Measurements from ENCODE around the gene NETO2.

The NETO2 gene

GRCh38 chr16:47049901-47050583, 93.7 kb downstream of the NETO2 start:
- no peak overlapping the region for H2AK5ac ChIP-seq (ENCODE audit: low read length, severe bottlenecking)
- 92% methylated on average over 10 of the region's 12 CpGs for WGBS
- no peak overlapping the region for H2BK120ac ChIP-seq (ENCODE audit: low read depth, low read length)

GRCh38 chr16:47047524-47048203, 96.1 kb downstream of the NETO2 start:
- no peak overlapping the region for H4K8ac ChIP-seq (ENCODE audit: low read length)
- H3K79me1 ChIP-seq (replicated peaks; ENCODE audit: low read length, poor library complexity, severe bottlenecking) = no peaks in the 10 kb centered on the region
- no peaks in the 10 kb centered on the region for H3K9me3 ChIP-seq (ENCODE audit: control insufficient read depth, low read length)
- no peak overlapping the region for H3K9ac ChIP-seq (ENCODE audit: low read length)
- H2BK12ac ChIP-seq (ENCODE audit: low read length in 2 of 2) = no peak overlapping the region
- H2BK5ac ChIP-seq (ENCODE audit: low read depth, low read length, poor library complexity, severe bottlenecking) = no peak overlapping the region
- 62% methylated on average over 4 of the region's 5 CpGs for WGBS
- H2BK120ac ChIP-seq (ENCODE audit: low read depth, low read length) = no peak overlapping the region
- H3K27ac ChIP-seq (ENCODE audit: low read length, poor library complexity, severe bottlenecking) = no peak overlapping the region
- H3K27me3 ChIP-seq (ENCODE audit: control insufficient read depth in 1 of 2, insufficient read depth in 1 of 2, low read length in 2 of 2) = peaks cover 17 to 22% of the 10 kb centered on the region in 2 experiments
- no peak overlapping the region for H3K4ac ChIP-seq (ENCODE audit: low read depth in 1 of 2, low read length in 2 of 2)
- no peak overlapping the region for H2BK15ac ChIP-seq (ENCODE audit: low read depth, poor library complexity, severe bottlenecking)
- H2AFZ ChIP-seq (ENCODE audit: low read depth, low read length) = no peak overlapping the region
- no peak overlapping the region for H3K4me3 ChIP-seq (ENCODE audit: insufficient read depth in 1 of 2, low read depth in 1 of 2, low read length in 2 of 2)
- no peak overlapping the region for H2AK5ac ChIP-seq (ENCODE audit: low read length, severe bottlenecking)
- H4K91ac ChIP-seq (ENCODE audit: low read length) = no peak overlapping the region
- peaks cover 1% of the 10 kb centered on the region for H3K4me1 ChIP-seq (ENCODE audit: control insufficient read depth, insufficient read depth, low read depth, low read length)
- H3K36me3 ChIP-seq (ENCODE audit: control insufficient read depth in 1 of 2, insufficient read depth in 2 of 2, low read depth in 1 of 2, low read length in 2 of 2) = no peaks in the 10 kb centered on the region
- no peak for DNase-seq
- H3K18ac ChIP-seq (ENCODE audit: low read depth in 1 of 2, low read length in 2 of 2) = no peak overlapping the region
- H3K23ac ChIP-seq (ENCODE audit: low read length in 2 of 2) = no peak overlapping the region
- H3K14ac ChIP-seq (ENCODE audit: low read length in 2 of 2) = no peak overlapping the region
- no peak overlapping the region for H3K4me2 ChIP-seq (ENCODE audit: low read length, poor library complexity, severe bottlenecking)

More at GRCh38 chr16:47049901-47050583, 93.7 kb downstream of the NETO2 start:
- H3K4me3 ChIP-seq (ENCODE audit: insufficient read depth in 1 of 2, low read depth in 1 of 2, low read length in 2 of 2) = no peak overlapping the region
- no peak overlapping the region for H2BK5ac ChIP-seq (ENCODE audit: low read depth, low read length, poor library complexity, severe bottlenecking)
- peaks cover 1% of the 10 kb centered on the region for H3K4me1 ChIP-seq (ENCODE audit: control insufficient read depth, insufficient read depth, low read depth, low read length)
- no peak overlapping the region for H2BK12ac ChIP-seq (ENCODE audit: low read length in 2 of 2)
- no peak overlapping the region for H3K4ac ChIP-seq (ENCODE audit: low read depth in 1 of 2, low read length in 2 of 2)
- H2BK15ac ChIP-seq (ENCODE audit: low read depth, poor library complexity, severe bottlenecking) = no peak overlapping the region
- no peaks in the 10 kb centered on the region for H3K9me3 ChIP-seq (ENCODE audit: control insufficient read depth, low read length)
- no peak overlapping the region for H4K8ac ChIP-seq (ENCODE audit: low read length)
- no peaks in the 10 kb centered on the region for H3K79me1 ChIP-seq (replicated peaks; ENCODE audit: low read length, poor library complexity, severe bottlenecking)
- H3K36me3 ChIP-seq (ENCODE audit: control insufficient read depth in 1 of 2, insufficient read depth in 2 of 2, low read depth in 1 of 2, low read length in 2 of 2) = no peaks in the 10 kb centered on the region
- no peak overlapping the region for H3K18ac ChIP-seq (ENCODE audit: low read depth in 1 of 2, low read length in 2 of 2)
- no peak overlapping the region for H3K23ac ChIP-seq (ENCODE audit: low read length in 2 of 2)
- H2AFZ ChIP-seq (ENCODE audit: low read depth, low read length) = no peak overlapping the region
- no peak overlapping the region for H3K27ac ChIP-seq (ENCODE audit: low read length, poor library complexity, severe bottlenecking)
- DNase-seq = no peak
- H3K14ac ChIP-seq (ENCODE audit: low read length in 2 of 2) = no peak overlapping the region
- no peak overlapping the region for H4K91ac ChIP-seq (ENCODE audit: low read length)
- H3K9ac ChIP-seq (ENCODE audit: low read length) = no peak overlapping the region
- no peak overlapping the region for H3K4me2 ChIP-seq (ENCODE audit: low read length, poor library complexity, severe bottlenecking)
- H3K27me3 ChIP-seq (ENCODE audit: control insufficient read depth in 1 of 2, insufficient read depth in 1 of 2, low read length in 2 of 2) = peaks cover 17 to 32% of the 10 kb centered on the region in 2 experiments

GRCh38 chr16:47046726-47047523, 96.8 kb downstream of the NETO2 start:
- no peaks in the 10 kb centered on the region for H3K36me3 ChIP-seq (ENCODE audit: control insufficient read depth in 1 of 2, insufficient read depth in 2 of 2, low read depth in 1 of 2, low read length in 2 of 2)
- DNase-seq = no peak
- H2AK5ac ChIP-seq (ENCODE audit: low read length, severe bottlenecking) = no peak overlapping the region
- H3K18ac ChIP-seq (ENCODE audit: low read depth in 1 of 2, low read length in 2 of 2) = no peak overlapping the region
- no peaks in the 10 kb centered on the region for H3K9me3 ChIP-seq (ENCODE audit: control insufficient read depth, low read length)
- H3K4ac ChIP-seq (ENCODE audit: low read depth in 1 of 2, low read length in 2 of 2) = no peak overlapping the region
- peaks cover 17 to 22% of the 10 kb centered on the region in 2 experiments for H3K27me3 ChIP-seq (ENCODE audit: control insufficient read depth in 1 of 2, insufficient read depth in 1 of 2, low read length in 2 of 2)
- 90% methylated on average over 8 of the region's 8 CpGs for WGBS
- H3K27ac ChIP-seq (ENCODE audit: low read length, poor library complexity, severe bottlenecking) = no peak overlapping the region
- peak overlapping the region in 1 of 2 experiments; percentile 21 for H3K14ac ChIP-seq (ENCODE audit: low read length in 2 of 2)
- no peak overlapping the region for H2BK120ac ChIP-seq (ENCODE audit: low read depth, low read length)
- H2BK5ac ChIP-seq (ENCODE audit: low read depth, low read length, poor library complexity, severe bottlenecking) = no peak overlapping the region
- H3K4me1 ChIP-seq (ENCODE audit: control insufficient read depth, insufficient read depth, low read depth, low read length) = peaks cover 1% of the 10 kb centered on the region
- H4K8ac ChIP-seq (ENCODE audit: low read length) = no peak overlapping the region
- H2BK15ac ChIP-seq (ENCODE audit: low read depth, poor library complexity, severe bottlenecking) = no peak overlapping the region
- no peak overlapping the region for H3K4me2 ChIP-seq (ENCODE audit: low read length, poor library complexity, severe bottlenecking)
- no peak overlapping the region for H3K4me3 ChIP-seq (ENCODE audit: insufficient read depth in 1 of 2, low read depth in 1 of 2, low read length in 2 of 2)
- no peak overlapping the region for H2AFZ ChIP-seq (ENCODE audit: low read depth, low read length)
- H3K9ac ChIP-seq (ENCODE audit: low read length) = no peak overlapping the region
- no peak overlapping the region for H2BK12ac ChIP-seq (ENCODE audit: low read length in 2 of 2)
- no peak overlapping the region for H3K23ac ChIP-seq (ENCODE audit: low read length in 2 of 2)
- no peak overlapping the region for H4K91ac ChIP-seq (ENCODE audit: low read length)
- H3K79me1 ChIP-seq (replicated peaks; ENCODE audit: low read length, poor library complexity, severe bottlenecking) = no peaks in the 10 kb centered on the region

GRCh38 chr16:47045459-47045858, 98.3 kb downstream of the NETO2 start:
- Histone ChIP-seq H3K36me3 (ENCODE audit: control insufficient read depth in 1 of 2, insufficient read depth in 2 of 2, low read depth in 1 of 2, low read length in 2 of 2) (no peaks in the 10 kb centered on the region), H3K79me1 (replicated peaks; ENCODE audit: low read length, poor library complexity, severe bottlenecking) (no peaks in the 10 kb centered on the region), H3K18ac (ENCODE audit: low read depth in 1 of 2, low read length in 2 of 2) (no peak overlapping the region), H3K14ac (ENCODE audit: low read length in 2 of 2) (no peak overlapping the region), H3K27me3 (ENCODE audit: control insufficient read depth in 1 of 2, insufficient read depth in 1 of 2, low read length in 2 of 2) (peaks cover 17 to 18% of the 10 kb centered on the region in 2 experiments), H3K9me3 (ENCODE audit: control insufficient read depth, low read length) (no peaks in the 10 kb centered on the region), H3K27ac (ENCODE audit: low read length, poor library complexity, severe bottlenecking) (no peak overlapping the region), H2AK5ac (ENCODE audit: low read length, severe bottlenecking) (no peak overlapping the region), H2BK12ac (ENCODE audit: low read length in 2 of 2) (no peak overlapping the region), H2AFZ (ENCODE audit: low read depth, low read length) (no peak overlapping the region), H3K9ac (ENCODE audit: low read length) (no peak overlapping the region), H3K4me1 (ENCODE audit: control insufficient read depth, insufficient read depth, low read depth, low read length) (peaks cover 1% of the 10 kb centered on the region), H3K4me3 (ENCODE audit: insufficient read depth in 1 of 2, low read depth in 1 of 2, low read length in 2 of 2) (no peak overlapping the region), H2BK120ac (ENCODE audit: low read depth, low read length) (no peak overlapping the region), H3K23ac (ENCODE audit: low read length in 2 of 2) (no peak overlapping the region), H4K91ac (ENCODE audit: low read length) (no peak overlapping the region), H3K4me2 (ENCODE audit: low read length, poor library complexity, severe bottlenecking) (no peak overlapping the region), H2BK5ac (ENCODE audit: low read depth, low read length, poor library complexity, severe bottlenecking) (no peak overlapping the region), H3K4ac (ENCODE audit: low read depth in 1 of 2, low read length in 2 of 2) (no peak overlapping the region), H4K8ac (ENCODE audit: low read length) (no peak overlapping the region), H2BK15ac (ENCODE audit: low read depth, poor library complexity, severe bottlenecking) (no peak overlapping the region)
- peak; percentile 7 for DNase-seq
- 40% methylated on average over 2 of the region's 3 CpGs for WGBS
